Gastrocnemius medialis (tissue), 4 donors: ENCODE results near the gene GHITM.
"Not testable (repeated sequence)": the region's sequence is repeated elsewhere in the genome, so short reads cannot be mapped to it uniquely, and the experiment has no call there.

ENCODE experiments used
- POLR2A ChIP-seq, 2 donors: fragments of 450-650 bp; IDR thresholded peaks; one replicate each; pipeline ENCODE4 v1.6.1; 2017; ENCODE audit warnings: antibody characterized with exemption in 2 of 2, mild to moderate bottlenecking in 2 of 2, moderate library complexity in 2 of 2
- TF ChIP-seq, protein P1 (sequence below), 5 experiments: fragments of 450-650 bp in 3 of 5; fragments of 200-600 bp in 2 of 5; sonication (generic) in 2 of 5; IDR thresholded peaks in 4 of 5; conservative IDR thresholded peaks in 1 of 5; 1 replicate in 4 of 5; 2 replicates in 1 of 5; pipeline ENCODE4 v1.5.1; 2016 to 2019; ENCODE audit warnings: antibody characterized with exemption in 5 of 5, mild to moderate bottlenecking in 3 of 5, moderate library complexity in 3 of 5

DNA sequence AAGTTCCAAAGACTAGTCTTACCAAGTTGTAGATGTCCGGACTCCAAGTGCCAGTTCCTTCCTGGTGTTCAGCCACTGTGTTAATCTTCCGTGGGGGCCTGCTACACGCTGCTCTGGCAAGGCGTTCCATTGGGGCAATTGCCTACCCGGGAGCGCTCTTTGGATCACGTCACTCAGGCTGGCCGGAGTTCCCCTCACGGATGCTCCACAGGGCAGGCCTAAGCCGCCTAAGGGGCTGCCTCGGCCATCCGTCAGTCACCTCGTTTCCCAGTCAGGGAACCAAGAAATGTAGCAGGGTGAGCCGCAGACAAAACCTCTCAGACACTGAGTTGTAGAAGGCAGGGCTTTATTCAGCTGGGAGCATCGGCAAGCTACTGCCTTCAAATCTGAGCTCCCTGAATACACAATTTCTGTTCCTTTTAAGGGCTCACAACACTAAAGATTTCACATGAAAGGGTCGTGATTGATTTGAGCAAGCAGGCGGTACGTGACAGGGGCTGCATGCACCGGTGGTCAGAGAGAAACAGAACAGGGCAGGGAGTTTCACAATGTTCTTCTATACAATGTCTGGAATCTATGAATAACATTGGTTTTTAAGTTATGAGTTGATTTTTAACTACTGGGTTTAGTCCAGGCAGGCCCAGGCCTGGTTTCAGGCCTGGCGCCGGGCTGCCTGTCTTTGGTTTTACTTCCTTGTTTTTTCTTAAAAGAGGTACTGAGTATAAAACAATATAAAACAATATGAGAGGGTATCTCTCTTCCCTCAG lies 32.6 kb downstream of the GHITM start:
- not testable (repeated sequence) for TF ChIP-seq POLR2A (IDR thresholded peaks at IDR 0.05)
- TF ChIP-seq, protein P1, sequence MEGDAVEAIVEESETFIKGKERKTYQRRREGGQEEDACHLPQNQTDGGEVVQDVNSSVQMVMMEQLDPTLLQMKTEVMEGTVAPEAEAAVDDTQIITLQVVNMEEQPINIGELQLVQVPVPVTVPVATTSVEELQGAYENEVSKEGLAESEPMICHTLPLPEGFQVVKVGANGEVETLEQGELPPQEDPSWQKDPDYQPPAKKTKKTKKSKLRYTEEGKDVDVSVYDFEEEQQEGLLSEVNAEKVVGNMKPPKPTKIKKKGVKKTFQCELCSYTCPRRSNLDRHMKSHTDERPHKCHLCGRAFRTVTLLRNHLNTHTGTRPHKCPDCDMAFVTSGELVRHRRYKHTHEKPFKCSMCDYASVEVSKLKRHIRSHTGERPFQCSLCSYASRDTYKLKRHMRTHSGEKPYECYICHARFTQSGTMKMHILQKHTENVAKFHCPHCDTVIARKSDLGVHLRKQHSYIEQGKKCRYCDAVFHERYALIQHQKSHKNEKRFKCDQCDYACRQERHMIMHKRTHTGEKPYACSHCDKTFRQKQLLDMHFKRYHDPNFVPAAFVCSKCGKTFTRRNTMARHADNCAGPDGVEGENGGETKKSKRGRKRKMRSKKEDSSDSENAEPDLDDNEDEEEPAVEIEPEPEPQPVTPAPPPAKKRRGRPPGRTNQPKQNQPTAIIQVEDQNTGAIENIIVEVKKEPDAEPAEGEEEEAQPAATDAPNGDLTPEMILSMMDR (IDR thresholded peaks at IDR 0.05 in 4 of 5, conservative IDR thresholded peaks at IDR 0.05 in 1 of 5): not testable (repeated sequence)
